ENCODE measurements around the gene SKIL. TPM values are rescaled to one million over a fixed set of nuclear protein-coding genes. Genes with fewer than 3 reads are reported as not detected.

Gene SKIL
- total RNA-seq, 1 donor from 2014 or later = 14.7 TPM

- no peak for DNase-seq
- intact Hi-C loops (cut with DNase I) = no loop called here
- no peak for ATAC-seq (ENCODE audit: poor library complexity)
Measured at GRCh38 chr3:170424879-170425278, 67.4 kb downstream of the SKIL start.

GRCh38 chr3:170425491-170426239 lies 68.2 kb downstream of the SKIL start:
- no peak for DNase-seq
- intact Hi-C loops (cut with DNase I) = no loop called here
- no peak for ATAC-seq (ENCODE audit: poor library complexity)

GRCh38 chr3:170426240-170426797 lies 68.8 kb downstream of the SKIL start:
- DNase-seq = no peak
- intact Hi-C loops (cut with DNase I) = no loop called here
- ATAC-seq (ENCODE audit: poor library complexity) = no peak

- no peak for ATAC-seq (ENCODE audit: poor library complexity)
Measured at GRCh38 chr3:170428095-170428494, 70.6 kb downstream of the SKIL start.

GRCh38 chr3:170429050-170429449 lies 71.5 kb downstream of the SKIL start:
- intact Hi-C loops (cut with DNase I) = no loop called here
- DNase-seq = no peak
- ATAC-seq (ENCODE audit: poor library complexity) = no peak

More at GRCh38 chr3:170428095-170428494, 70.6 kb downstream of the SKIL start:
- DNase-seq = no peak
- intact Hi-C loops (cut with DNase I) = no loop called here

- intact Hi-C loops (cut with DNase I) = no loop called here
- ATAC-seq (ENCODE audit: poor library complexity) (no peak), DNase-seq (no peak)
Measured at GRCh38 chr3:170431054-170431453, 73.5 kb downstream of the SKIL start.

- intact Hi-C loops (cut with DNase I) = no loop called here
- ATAC-seq (ENCODE audit: poor library complexity) (no peak), DNase-seq (no peak)
Measured at GRCh38 chr3:170432416-170432815, 74.9 kb downstream of the SKIL start.

GRCh38 chr3:170436697-170437096 lies 79.2 kb downstream of the SKIL start:
- intact Hi-C loops (cut with DNase I) = no loop called here
- DNase-seq = no peak
- no peak for ATAC-seq (ENCODE audit: poor library complexity)

GRCh38 chr3:170437176-170437575 lies 79.7 kb downstream of the SKIL start:
- DNase-seq = no peak
- intact Hi-C loops (cut with DNase I) = no loop called here
- ATAC-seq (ENCODE audit: poor library complexity) = no peak

- ATAC-seq (ENCODE audit: poor library complexity) (no peak), DNase-seq (no peak)
- intact Hi-C loops (cut with DNase I) = no loop called here
Measured at GRCh38 chr3:170437696-170438407, 80.3 kb downstream of the SKIL start.

- DNase-seq = no peak
- intact Hi-C loops (cut with DNase I) = no loop called here
- no peak for ATAC-seq (ENCODE audit: poor library complexity)
Measured at GRCh38 chr3:170438836-170439235, 81.3 kb downstream of the SKIL start.

- intact Hi-C loops (cut with DNase I) = no loop called here
- DNase-seq (no peak), ATAC-seq (ENCODE audit: poor library complexity) (no peak)
Measured at GRCh38 chr3:170440344-170440743, 82.8 kb downstream of the SKIL start.

GRCh38 chr3:170441412-170441811 lies 83.9 kb downstream of the SKIL start:
- intact Hi-C loops (cut with DNase I) = no loop called here
- no peak for ATAC-seq (ENCODE audit: poor library complexity)
- DNase-seq = no peak

GRCh38 chr3:170442947-170443346 lies 85.4 kb downstream of the SKIL start:
- ATAC-seq (ENCODE audit: poor library complexity) (no peak), DNase-seq (no peak)
- intact Hi-C loops (cut with DNase I) = no loop called here

- intact Hi-C loops (cut with DNase I) = no loop called here
Measured at GRCh38 chr3:170443457-170443856, 85.9 kb downstream of the SKIL start.

More at GRCh38 chr3:170443457-170443856, 85.9 kb downstream of the SKIL start:
- DNase-seq (no peak), ATAC-seq (ENCODE audit: poor library complexity) (no peak)

Small RNA genes lying within 50 kb of the gene (microRNA-seq; reads per million reads assigned to microRNA genes)
- not detected for gene MIR6828

Other genes starting within 250 kb of the SKIL start
- gene PHC3, start 176.0 kb upstream of the SKIL start, total RNA-seq = 40.3 TPM
- 15.9 TPM for gene PRKCI, start 135.3 kb upstream of the SKIL start, total RNA-seq
- gene CLDN11, start 61.2 kb downstream of the SKIL start, total RNA-seq = 2.6 TPM
- not detected for gene SLC7A14, start 228.4 kb downstream of the SKIL start, total RNA-seq

Data from Right ventricle myocardium superior (tissue), 1 donor.